HepG2 (cell line): ENCODE measurements around the gene ACTRT2. TPM values are rescaled to one million over a fixed set of nuclear protein-coding genes. Genes with fewer than 3 reads are reported as not detected.

Experiments used
- ATAC-seq: fragments of 200-7000 bp; cut with Tn5 transposase; 3 replicates; pipeline ENCODE4 v1.9.1; 2020; ENCODE audit warnings: mild to moderate bottlenecking, moderate library complexity
- BruUV-seq: library from RNA; stranded (reverse); fragments of 400-500 nt; replicated peaks from 2 replicates; lab custom pipeline; 2021; lab: Mats Ljungman, UMichigan
- CTCF ChIA-PET: fragments of 300-600 bp; formaldehyde crosslinking; extraction: SDS; loops from one replicate; lab custom pipeline; 2021; ENCODE audit warnings: low total read pairs, inconsistent platforms, low intra/inter-chr PET ratio; lab: Yijun Ruan, JAX
- POLR2A ChIA-PET: fragments of 350-600 bp; sonication (Branson Sonifier 250); formaldehyde crosslinking; loops from one replicate; lab custom pipeline; 2020; ENCODE audit warnings: antibody characterized with exemption, inconsistent platforms; lab: Yijun Ruan, JAX
- DNase-seq: peaks from one replicate; pipeline ENCODE4 v3.0.0-alpha.2; 2015; ENCODE audit warnings: low spot score
- FAIRE-seq: peaks from 3 replicates; lab custom pipeline; 2011; peaks lifted over from hg19 to GRCh38; lab: Jason Lieb, UNC
- H2AFZ ChIP-seq: one replicate; pipeline ENCODE4 v1.6.1; 2011; ENCODE audit warnings: low read length, inconsistent platforms
- H3K27ac ChIP-seq: fragments of 300-600 bp; 3 replicates; pipeline ENCODE4 v1.8.0; 2011; ENCODE audit warnings: mixed run types, mild to moderate bottlenecking, mixed read lengths, low read length, inconsistent platforms; ENCODE audit not compliant: insufficient read depth; ENCODE audit errors: extremely low read length
- H3K27me3 ChIP-seq, 2 experiments: fragments of 200-600 bp in 1 of 2; 2 replicates in 1 of 2; 3 replicates in 1 of 2; pipeline versions ENCODE4 v1.6.0 to v1.8.0; 2011; ENCODE audit warnings: low read length in 2 of 2, mild to moderate bottlenecking in 2 of 2, moderate library complexity in 2 of 2, inconsistent platforms in 1 of 2; ENCODE audit not compliant: insufficient read depth in 2 of 2, control insufficient read depth in 1 of 2
- H3K36me3 ChIP-seq, 2 experiments: fragments of 200-600 bp in 1 of 2; replicated peaks in 1 of 2; 2 replicates in 1 of 2; 3 replicates in 1 of 2; pipeline versions ENCODE4 v1.5.1 to v1.8.0; 2011; ENCODE audit warnings: low read length in 2 of 2, inconsistent platforms in 1 of 2; ENCODE audit not compliant: insufficient read depth in 2 of 2, control insufficient read depth in 1 of 2
- H3K4me1 ChIP-seq: 2 replicates; pipeline ENCODE4 v1.5.1; 2012; ENCODE audit warnings: low read length, inconsistent platforms; ENCODE audit not compliant: insufficient read depth
- H3K4me2 ChIP-seq: 2 replicates; pipeline ENCODE4 v1.6.0; 2011; ENCODE audit warnings: low read depth, low read length, inconsistent platforms
- H3K4me3 ChIP-seq, 3 experiments: fragments of 200-600 bp in 1 of 3; sonication (generic), shearing (Covaris generic) in 1 of 3; replicated peaks in 1 of 3; 2 replicates each; pipeline ENCODE4 v1.5.1; 2011 to 2016; ENCODE audit warnings: low read length in 3 of 3, inconsistent platforms in 2 of 3, low read depth in 2 of 3, mild to moderate bottlenecking in 2 of 3, control low read depth in 1 of 3, mixed read lengths in 1 of 3; ENCODE audit not compliant: insufficient read depth in 1 of 3
- H3K79me2 ChIP-seq: one replicate; pipeline ENCODE4 v1.6.1; 2011; ENCODE audit warnings: low read length, inconsistent platforms; ENCODE audit not compliant: insufficient read depth
- H3K9ac ChIP-seq: 2 replicates; pipeline ENCODE4 v1.6.0; 2011; ENCODE audit warnings: mild to moderate bottlenecking, low read depth, low read length, inconsistent platforms; ENCODE audit not compliant: insufficient read depth
- H3K9me3 ChIP-seq: 2 replicates; pipeline ENCODE4 v1.5.1; 2012; ENCODE audit warnings: mild to moderate bottlenecking, low read length
- H4K20me1 ChIP-seq: 2 replicates; pipeline ENCODE4 v1.6.0; 2011; ENCODE audit warnings: inconsistent platforms, mild to moderate bottlenecking, low read length, moderate library complexity; ENCODE audit not compliant: insufficient read depth
- CENPT ChIP-seq: sonication (generic); formaldehyde crosslinking; IDR thresholded peaks from 2 replicates; pipeline ENCODE4 v1.8.0; 2022; ENCODE audit warnings: low read depth, mild to moderate bottlenecking, moderate library complexity, missing genetic modification reagents
- DNMT1 ChIP-seq: sonication (generic); formaldehyde crosslinking; IDR thresholded peaks from 2 replicates; pipeline ENCODE4 v1.5.1; 2020; ENCODE audit warnings: mild to moderate bottlenecking, missing genetic modification reagents
- DZIP1 ChIP-seq: sonication (generic); formaldehyde crosslinking; IDR thresholded peaks from 2 replicates; pipeline ENCODE4 v1.5.0; 2020; ENCODE audit warnings: mild to moderate bottlenecking, missing genetic modification reagents
- HDAC2 ChIP-seq: sonication (generic); formaldehyde crosslinking; IDR thresholded peaks from 2 replicates; pipeline ENCODE4 v1.4.0; 2020; ENCODE audit warnings: missing genetic modification reagents
- MIXL1 ChIP-seq: IDR thresholded peaks from 2 replicates; pipeline ENCODE4 v1.6.1; 2016
- MTA3 ChIP-seq: sonication (generic); formaldehyde crosslinking; IDR thresholded peaks from 2 replicates; pipeline ENCODE4 v1.4.0; 2020; ENCODE audit warnings: missing genetic modification reagents
- POLR2G ChIP-seq: fragments of 200-400 bp; formaldehyde crosslinking; IDR thresholded peaks from 2 replicates; pipeline ENCODE4 v1.6.1; 2018; ENCODE audit warnings: mild to moderate bottlenecking, low read depth, low read length, moderate library complexity
- RBAK ChIP-seq: sonication (generic); formaldehyde crosslinking; IDR thresholded peaks from 2 replicates; pipeline ENCODE4 v1.5.1; 2020; ENCODE audit warnings: mild to moderate bottlenecking, missing genetic modification reagents
- RFXAP ChIP-seq: sonication (generic); formaldehyde crosslinking; IDR thresholded peaks from 2 replicates; pipeline ENCODE4 v1.4.0; 2020; ENCODE audit warnings: missing genetic modification reagents, borderline replicate concordance
- TRAFD1 ChIP-seq: sonication (generic); formaldehyde crosslinking; IDR thresholded peaks from 2 replicates; pipeline ENCODE4 v1.5.1; 2020; ENCODE audit warnings: missing genetic modification reagents, mild to moderate bottlenecking, borderline replicate concordance
- ZKSCAN5 ChIP-seq: sonication (generic); formaldehyde crosslinking; IDR thresholded peaks from 2 replicates; pipeline ENCODE4 v1.5.1; 2020; ENCODE audit warnings: mild to moderate bottlenecking, missing genetic modification reagents
- ZNF704 ChIP-seq: sonication (generic); formaldehyde crosslinking; IDR thresholded peaks from 2 replicates; pipeline ENCODE4 v1.8.1; 2023; ENCODE audit warnings: mild to moderate bottlenecking, inconsistent platforms, moderate library complexity, missing genetic modification reagents, borderline replicate concordance
- ZNF720 ChIP-seq: sonication (generic); formaldehyde crosslinking; IDR thresholded peaks from 2 replicates; pipeline ENCODE4 v1.4.0; 2020; ENCODE audit warnings: missing genetic modification reagents
- WGBS: methylation state at CpG from one replicate; pipeline ENCODE4 v1.1.6; 2017; ENCODE audit warnings: low lambda C conversion rate; 5-methylcytosine and 5-hydroxymethylcytosine counted together
- in situ Hi-C: cut with HindIII; loops from 2 replicates; pipeline ENCODE4 v1.10.0; 2017; ENCODE audit warnings: low pct_unique_long_range_greater_than_20kb; ENCODE audit not compliant: extremely low pct_ligation_motif_present
- intact Hi-C: fragments of 100-400 bp; cut with micrococcal nuclease; formaldehyde crosslinking; loops from one replicate; pipeline ENCODE4 v1.10.0; 2022; ENCODE audit not compliant: unreplicated experiment
- polyA plus RNA-seq, 8 experiments: library from polyadenylated mRNA; depleted of rRNA in 3 of 8; stranded (reverse) in 7 of 8; unstranded in 1 of 8; fragments of >200 nt; fragmentation: Illumina TruSeq in 4 of 8; extraction: Trizol in 4 of 8; gene quantifications; 2 replicates each; pipeline versions ENCODE4 v1.2.1 to v1.2.3, GENCODE V29; 2011 to 2016; ENCODE audit warnings: low read depth in 4 of 8, missing spikeins in 1 of 8, mixed read lengths in 1 of 8; ENCODE audit not compliant: insufficient read depth in 1 of 8
- total RNA-seq, 5 experiments: library from RNA; depleted of rRNA; stranded (reverse); fragments of >200 nt; fragmentation: Illumina TruSeq; extraction: Trizol; gene quantifications; 2 replicates each; pipeline ENCODE4 v1.2.3, GENCODE V29; 2016; ENCODE audit warnings: low read depth in 1 of 5

The ACTRT2 gene
- total and polyA plus RNA-seq, 2 of the 13 experiments (the other 11 are each of a cell fraction or from before 2014, with no cell fraction given): not detected

GRCh38 chr1:3015269-3015635 lies 6.0 kb upstream of the ACTRT2 start:
- ChIA-PET POLR2A (no interaction called here), CTCF (no interaction called here)
- Histone ChIP-seq H3K4me2 (no peak overlapping the region), H3K27me3 (peaks cover 9 to 46% of the 10 kb centered on the region in 2 experiments), H3K9me3 (no peaks in the 10 kb centered on the region), H3K79me2 (no peaks in the 10 kb centered on the region), H3K4me3 (no peak overlapping the region), H3K9ac (no peak overlapping the region), H4K20me1 (no peaks in the 10 kb centered on the region), H3K36me3 (no peaks in the 10 kb centered on the region), H3K4me1 (no peaks in the 10 kb centered on the region), H2AFZ (no peak overlapping the region), H3K27ac (no peak overlapping the region)
- ATAC-seq (no peak), DNase-seq (no peak), FAIRE-seq (no peak)
- in situ Hi-C loops: no loop called here
- intact Hi-C loops: no loop called here
- 17% methylated on average over 4 of the region's 10 CpGs for WGBS
- TF ChIP-seq MTA3 (no peak), POLR2G (no peak), CENPT (CRISPR knock-in tag) (no peak), DNMT1 (CRISPR knock-in tag) (no peak), ZNF704 (CRISPR knock-in tag) (no peak), RFXAP (CRISPR knock-in tag) (no peak), ZNF720 (CRISPR knock-in tag) (no peak), DZIP1 (CRISPR knock-in tag) (no peak), TRAFD1 (CRISPR knock-in tag) (no peak), HDAC2 (CRISPR knock-in tag) (no peak), MIXL1 (CRISPR knock-in tag) (no peak), ZKSCAN5 (CRISPR knock-in tag) (no peak), RBAK (CRISPR knock-in tag) (no peak)
- BruUV-seq: no TSS peak
